Dermis microvascular lymphatic vessel endothelial cell (primary cell): ENCODE measurements around the gene ATIC. TPM values are rescaled to one million over a fixed set of nuclear protein-coding genes. Genes with fewer than 3 reads are reported as not detected.

Experiments
- DNase-seq, 2 donors: peaks; one replicate each; pipeline versions ENCODE4 v3.0.0 to v3.0.0-alpha.2; 2010; ENCODE audit warnings: low read depth in 2 of 2
- total RNA-seq: library from RNA; depleted of rRNA; stranded (reverse); fragments of >200 nt; gene quantifications from 2 replicates; pipeline ENCODE4 v1.2.1, GENCODE V29; 2014

Gene ATIC
- total RNA-seq, 1 donor from 2014 or later, result 14.9 TPM

DNA sequence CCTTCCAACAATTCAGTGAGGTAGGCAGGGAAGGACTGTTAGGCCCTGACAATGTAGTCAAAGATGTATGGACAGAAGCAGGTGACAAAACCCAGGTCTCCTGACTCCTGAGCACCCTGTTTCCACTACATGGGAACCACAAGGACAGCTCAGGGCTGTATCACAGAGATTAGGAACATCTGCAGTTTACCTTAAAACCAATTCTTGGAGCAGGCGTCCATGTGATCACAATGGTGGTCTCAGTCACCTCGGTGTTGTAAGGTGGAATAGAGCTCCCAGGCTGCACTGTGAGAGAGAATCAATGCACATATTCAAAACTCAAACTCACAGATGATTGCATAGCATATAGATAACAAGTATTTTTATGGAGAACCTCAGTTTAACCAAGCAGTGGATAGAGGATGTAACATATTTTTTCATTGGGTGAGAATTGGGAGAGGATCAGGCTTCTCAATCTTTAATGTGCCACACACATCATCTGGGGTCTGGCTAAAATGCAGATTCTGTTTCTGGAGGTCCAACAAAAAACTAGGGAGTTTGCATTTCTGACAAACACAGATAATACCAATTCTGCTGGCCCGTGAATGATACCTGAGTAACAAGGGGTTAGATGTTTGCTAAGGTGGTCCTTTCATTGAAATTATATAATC is 87.3 kb downstream of the ATIC start:
- no peak for DNase-seq

Other genes starting within 250 kb of the ATIC start
- gene ABCA12, start 173.4 kb upstream of the ATIC start, total RNA-seq, result not detected in 2 replicates
- gene FN1, start 124.0 kb downstream of the ATIC start, total RNA-seq, result 226 and 416 TPM in 2 replicates